Measurements from ENCODE around the gene EGF.

EGF gene

GRCh38 chr4:109912706-109913595, at the start of gene EGF:
TSS of gene EGF (plus strand) at chr4:109912883. CDS start at chr4:109913336, 453 bp downstream.
- DNase-seq (ENCODE audit: low read depth) = peak; percentile 26
- TF ChIP-seq CTCF (conservative IDR thresholded peaks at IDR 0.05; ENCODE audit: low read length) = no peak
- no peak within 1 kb of the TSS for H3K4me3 ChIP-seq (ENCODE audit: low read length)

GRCh38 chr4:109864134-109864533, 48.5 kb upstream of the EGF start:
- TF ChIP-seq CTCF (conservative IDR thresholded peaks at IDR 0.05; ENCODE audit: low read length) = no peak

GRCh38 chr4:109870061-109870460, 42.6 kb upstream of the EGF start:
- H3K4me3 ChIP-seq (ENCODE audit: low read length) = no peak overlapping the region
- TF ChIP-seq CTCF (conservative IDR thresholded peaks at IDR 0.05; ENCODE audit: low read length) = no peak

More at GRCh38 chr4:109864134-109864533, 48.5 kb upstream of the EGF start:
- DNase-seq (ENCODE audit: low read depth) = no peak
- no peak overlapping the region for H3K4me3 ChIP-seq (ENCODE audit: low read length)

GRCh38 chr4:109872065-109872464, 40.6 kb upstream of the EGF start:
- no peak for DNase-seq (ENCODE audit: low read depth)
- H3K4me3 ChIP-seq (ENCODE audit: low read length) = no peak overlapping the region
- TF ChIP-seq CTCF (conservative IDR thresholded peaks at IDR 0.05; ENCODE audit: low read length) = no peak

More at GRCh38 chr4:109870061-109870460, 42.6 kb upstream of the EGF start:
- no peak for DNase-seq (ENCODE audit: low read depth)

GRCh38 chr4:109872950-109873656, 39.6 kb upstream of the EGF start:
- TF ChIP-seq CTCF (conservative IDR thresholded peaks at IDR 0.05; ENCODE audit: low read length) = no peak
- no peak for DNase-seq (ENCODE audit: low read depth)
- H3K4me3 ChIP-seq (ENCODE audit: low read length) = no peak overlapping the region

GRCh38 chr4:109873791-109874514, 38.7 kb upstream of the EGF start:
- DNase-seq (ENCODE audit: low read depth) = peak; percentile 51
- H3K4me3 ChIP-seq (ENCODE audit: low read length) = no peak overlapping the region
- TF ChIP-seq CTCF (conservative IDR thresholded peaks at IDR 0.05; ENCODE audit: low read length) = no peak
